SK-N-SH (cell line): Measurements from ENCODE around the gene SLCO6A1. TPM values are rescaled to one million over a fixed set of nuclear protein-coding genes. Genes with fewer than 3 reads are reported as not detected.

ENCODE experiments used
- CTCF ChIA-PET: fragments of 300-600, 350-600 bp; formaldehyde crosslinking; extraction: SDS; loops from one replicate; lab custom pipeline; 2021; lab: Yijun Ruan, JAX
- POLR2A ChIA-PET: fragments of 350-600 bp; sonication (Branson Sonifier 250); formaldehyde crosslinking; extraction: SDS; loops from one replicate; lab custom pipeline; 2020; ENCODE audit warnings: antibody characterized with exemption, inconsistent platforms; lab: Yijun Ruan, JAX
- DNase-seq: peaks from one replicate; pipeline ENCODE4 v3.0.0; 2012
- H2AFZ ChIP-seq: fragments of 200-600 bp; sonication (generic); 2 replicates; pipeline ENCODE4 v1.8.1; 2016; ENCODE audit warnings: antibody characterized with exemption, mild to moderate bottlenecking, low read depth
- H3F3A ChIP-seq: fragments of 200-600 bp; sonication (generic); replicated peaks from 2 replicates; pipeline ENCODE3; 2016; ENCODE audit warnings: antibody characterized with exemption, mild to moderate bottlenecking; ENCODE audit not compliant: insufficient read depth
- H3K27ac ChIP-seq, 2 experiments: fragments of 200-500 bp in 1 of 2; fragments of 200-600 bp in 1 of 2; sonication (Bioruptor generic) in 1 of 2; sonication (generic), shearing (Covaris generic) in 1 of 2; 2 replicates each; pipeline versions ENCODE4 v1.5.1 to v1.6.1; 2014 to 2016; ENCODE audit warnings: low read depth in 2 of 2, inconsistent platforms in 1 of 2, low read length in 1 of 2, mild to moderate bottlenecking in 1 of 2, mixed read lengths in 1 of 2
- H3K27me3 ChIP-seq: fragments of 200-600 bp; sonication (generic), shearing (Covaris generic); 2 replicates; pipeline ENCODE4 v1.6.1; 2016; ENCODE audit warnings: mixed run types; ENCODE audit not compliant: insufficient read depth
- H3K36me3 ChIP-seq, 2 experiments: fragments of 200-500 bp in 1 of 2; fragments of 200-600 bp in 1 of 2; sonication (Bioruptor generic) in 1 of 2; sonication (generic) in 1 of 2; replicated peaks in 1 of 2; 2 replicates each; pipeline versions ENCODE3 to v1.5.1; 2014 to 2016; ENCODE audit warnings: low read length in 1 of 2, mild to moderate bottlenecking in 1 of 2; ENCODE audit not compliant: insufficient read depth in 2 of 2, control insufficient read depth in 1 of 2
- H3K4me1 ChIP-seq, 2 experiments: fragments of 200-500 bp in 1 of 2; fragments of 200-600 bp in 1 of 2; sonication (Bioruptor generic) in 1 of 2; sonication (generic), shearing (Covaris generic) in 1 of 2; 2 replicates each; pipeline versions ENCODE4 v1.5.1 to v1.6.1; 2014 to 2016; ENCODE audit warnings: low read depth in 1 of 2, low read length in 1 of 2, mixed run types in 1 of 2; ENCODE audit not compliant: insufficient read depth in 2 of 2, control insufficient read depth in 1 of 2
- H3K4me2 ChIP-seq: fragments of 200-600 bp; sonication (generic), shearing (Covaris generic); 2 replicates; pipeline ENCODE4 v1.6.1; 2017; ENCODE audit warnings: mixed run types
- H3K4me3 ChIP-seq, 2 experiments: fragments of 200-500 bp in 1 of 2; fragments of 200-600 bp in 1 of 2; sonication (Bioruptor generic) in 1 of 2; sonication (generic), shearing (Covaris generic) in 1 of 2; 2 replicates each; pipeline versions ENCODE4 v1.5.1 to v1.8.1; 2014 to 2016; ENCODE audit warnings: low read depth in 2 of 2, inconsistent platforms in 1 of 2, low read length in 1 of 2, mild to moderate bottlenecking in 1 of 2, mixed read lengths in 1 of 2, moderate library complexity in 1 of 2
- H3K79me2 ChIP-seq: fragments of 200-600 bp; sonication (generic); 2 replicates; pipeline ENCODE4 v1.8.1; 2017; ENCODE audit warnings: mild to moderate bottlenecking; ENCODE audit not compliant: insufficient read depth
- H3K9ac ChIP-seq: fragments of 200-600 bp; sonication (generic); 2 replicates; pipeline ENCODE4 v1.6.1; 2017; ENCODE audit warnings: mixed run types
- H3K9me2 ChIP-seq: fragments of 200-600 bp; sonication (generic); 2 replicates; pipeline ENCODE4 v1.6.1; 2017; ENCODE audit warnings: mixed run types
- H3K9me3 ChIP-seq: fragments of 200-600 bp; sonication (generic); 2 replicates; pipeline ENCODE4 v1.6.1; 2017; ENCODE audit warnings: mixed run types, mild to moderate bottlenecking, moderate library complexity
- H4K20me1 ChIP-seq: fragments of 200-600 bp; sonication (generic); 2 replicates; pipeline ENCODE4 v1.6.1; 2017; ENCODE audit warnings: mild to moderate bottlenecking, mixed run types; ENCODE audit not compliant: insufficient read depth
- CHD2 ChIP-seq: fragments of 150-350 bp; IDR thresholded peaks from 2 replicates; pipeline ENCODE4 v1.6.1; 2018; ENCODE audit warnings: low read length; ENCODE audit not compliant: partially characterized antibody
- EP300 ChIP-seq, 2 experiments: IDR thresholded peaks; 2 replicates each; pipeline versions ENCODE4 v1.4.0 to v1.6.1; 2012; ENCODE audit warnings: borderline replicate concordance in 1 of 2, low read depth in 1 of 2, low read length in 1 of 2
- EZH2phosphoT487 ChIP-seq: fragments of 200-600 bp; sonication (generic); IDR thresholded peaks from 2 replicates; pipeline ENCODE4 v1.6.1; 2017; ENCODE audit warnings: low read depth, mixed run types, mild to moderate bottlenecking, antibody characterized with exemption, moderate library complexity, borderline replicate concordance
- FOXJ3 ChIP-seq: sonication (generic); formaldehyde crosslinking; IDR thresholded peaks from 2 replicates; pipeline ENCODE4 v1.5.1; 2020; ENCODE audit warnings: mild to moderate bottlenecking, missing genetic modification reagents
- FOXM1 ChIP-seq: IDR thresholded peaks from 2 replicates; pipeline ENCODE4 v1.4.0; 2012; ENCODE audit warnings: low read depth, mild to moderate bottlenecking
- GABPA ChIP-seq: IDR thresholded peaks from 2 replicates; pipeline ENCODE4 v1.4.0; 2012; ENCODE audit warnings: low read depth, mild to moderate bottlenecking
- MXI1 ChIP-seq: IDR thresholded peaks from 2 replicates; pipeline ENCODE4 v1.6.1; 2012; ENCODE audit warnings: mild to moderate bottlenecking, low read depth, low read length, improper control_type of control experiment
- NFIC ChIP-seq: IDR thresholded peaks from 2 replicates; pipeline ENCODE4 v1.4.0; 2012; ENCODE audit warnings: borderline replicate concordance
- NRF1 ChIP-seq: IDR thresholded peaks from 2 replicates; pipeline ENCODE4 v1.6.1; 2012; ENCODE audit warnings: low read depth, mild to moderate bottlenecking, low read length
- RAD21 ChIP-seq: IDR thresholded peaks from 2 replicates; pipeline ENCODE4 v1.6.1; 2012; ENCODE audit warnings: mild to moderate bottlenecking, low read length
- RCOR1 ChIP-seq: fragments of 150-350 bp; IDR thresholded peaks from 2 replicates; pipeline ENCODE4 v1.6.1; 2017; ENCODE audit warnings: antibody characterized with exemption, low read length
- RFX5 ChIP-seq: IDR thresholded peaks from 2 replicates; pipeline ENCODE4 v1.6.1; 2012; ENCODE audit warnings: mild to moderate bottlenecking, improper control_type of control experiment, low read length
- SMC3 ChIP-seq: IDR thresholded peaks from 2 replicates; pipeline ENCODE4 v1.6.1; 2012; ENCODE audit warnings: low read depth, low read length, improper control_type of control experiment
- TAF1 ChIP-seq: IDR thresholded peaks from 2 replicates; pipeline ENCODE4 v1.6.1; 2012; ENCODE audit warnings: low read depth, mild to moderate bottlenecking, low read length, moderate library complexity, borderline replicate concordance
- YY1 ChIP-seq: IDR thresholded peaks from 2 replicates; pipeline ENCODE4 v1.4.0; 2012; ENCODE audit warnings: low read depth, mild to moderate bottlenecking
- WGBS: methylation state at CpG from one replicate; pipeline ENCODE4 v1.1.6; 2017; ENCODE audit warnings: low lambda C conversion rate; 5-methylcytosine and 5-hydroxymethylcytosine counted together
- polyA plus RNA-seq, 3 experiments: library from polyadenylated mRNA; depleted of rRNA; stranded (reverse); fragments of >200 nt; gene quantifications; 2 replicates each; pipeline ENCODE4 v1.2.3, GENCODE V29; 2012
- TF ChIP-seq, protein P1 (sequence below): IDR thresholded peaks from 2 replicates; pipeline ENCODE4 v1.4.0; 2012; ENCODE audit warnings: low read depth, borderline replicate concordance
- TF ChIP-seq, protein P2 (sequence below): IDR thresholded peaks from 2 replicates; pipeline ENCODE4 v1.6.1; 2012; ENCODE audit warnings: mild to moderate bottlenecking, low read depth, low read length, moderate library complexity
- TF ChIP-seq, protein P3 (sequence below): IDR thresholded peaks from 2 replicates; pipeline ENCODE4 v1.4.0; 2012; ENCODE audit warnings: low read depth

The SLCO6A1 gene, protein sequence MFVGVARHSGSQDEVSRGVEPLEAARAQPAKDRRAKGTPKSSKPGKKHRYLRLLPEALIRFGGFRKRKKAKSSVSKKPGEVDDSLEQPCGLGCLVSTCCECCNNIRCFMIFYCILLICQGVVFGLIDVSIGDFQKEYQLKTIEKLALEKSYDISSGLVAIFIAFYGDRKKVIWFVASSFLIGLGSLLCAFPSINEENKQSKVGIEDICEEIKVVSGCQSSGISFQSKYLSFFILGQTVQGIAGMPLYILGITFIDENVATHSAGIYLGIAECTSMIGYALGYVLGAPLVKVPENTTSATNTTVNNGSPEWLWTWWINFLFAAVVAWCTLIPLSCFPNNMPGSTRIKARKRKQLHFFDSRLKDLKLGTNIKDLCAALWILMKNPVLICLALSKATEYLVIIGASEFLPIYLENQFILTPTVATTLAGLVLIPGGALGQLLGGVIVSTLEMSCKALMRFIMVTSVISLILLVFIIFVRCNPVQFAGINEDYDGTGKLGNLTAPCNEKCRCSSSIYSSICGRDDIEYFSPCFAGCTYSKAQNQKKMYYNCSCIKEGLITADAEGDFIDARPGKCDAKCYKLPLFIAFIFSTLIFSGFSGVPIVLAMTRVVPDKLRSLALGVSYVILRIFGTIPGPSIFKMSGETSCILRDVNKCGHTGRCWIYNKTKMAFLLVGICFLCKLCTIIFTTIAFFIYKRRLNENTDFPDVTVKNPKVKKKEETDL
- not detected in 2 replicates for polyA plus RNA-seq (2012; rRNA removed)
- polyA plus RNA-seq (2012; cell fraction: cytosol; rRNA removed): not detected in 2 replicates
- polyA plus RNA-seq (2012; cell fraction: nucleus; rRNA removed): not detected in 2 replicates

DNA sequence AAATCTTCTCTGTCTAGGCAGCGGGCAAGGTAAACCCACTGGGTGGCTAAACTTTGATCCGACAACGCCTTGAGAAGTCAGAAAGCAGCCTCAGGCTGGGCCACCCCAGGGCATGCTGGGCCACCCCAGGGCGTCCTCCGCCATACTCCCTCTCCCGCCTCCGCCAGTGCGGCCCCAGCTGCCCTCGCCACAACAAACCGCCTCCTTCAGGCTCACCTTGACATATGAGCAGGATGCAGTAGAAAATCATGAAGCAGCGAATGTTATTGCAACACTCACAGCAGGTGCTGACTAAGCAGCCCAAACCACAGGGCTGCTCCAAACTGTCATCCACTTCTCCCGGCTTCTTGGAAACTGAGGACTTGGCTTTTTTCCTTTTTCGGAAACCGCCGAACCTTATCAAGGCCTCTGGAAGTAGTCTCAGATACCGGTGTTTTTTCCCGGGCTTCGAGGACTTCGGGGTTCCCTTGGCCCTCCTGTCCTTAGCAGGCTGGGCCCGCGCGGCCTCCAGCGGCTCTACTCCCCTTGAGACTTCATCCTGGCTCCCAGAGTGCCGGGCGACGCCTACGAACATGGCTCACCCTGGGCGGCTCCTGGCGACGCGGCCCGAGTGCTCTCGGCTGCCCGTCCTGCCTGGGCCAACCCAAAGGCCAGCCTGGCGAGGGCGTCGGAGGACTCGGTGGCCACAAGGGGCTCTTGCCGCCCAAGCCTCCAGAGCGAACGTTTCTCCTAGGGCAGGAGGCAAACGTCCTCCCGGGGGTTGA is at the start of gene SLCO6A1:
TSS of gene SLCO6A1 (minus strand) at position 731 of the 764 bp plus-strand sequence. CDS start at position 574, 157 bp downstream.
- H3K9me2 ChIP-seq: no peaks in the 10 kb centered on the region
- no peaks in the 10 kb centered on the region for H4K20me1 ChIP-seq
- ChIA-PET CTCF (interaction anchor here (1.3 to 1.6 kb wide), 2 partner anchors 8 to 13 kb away, joined by 4 read pairs; no protein-coding TSS in a partner anchor), POLR2A (no interaction called here)
- no peak within 1 kb of the TSS for H3K9ac ChIP-seq
- H3K9me3 ChIP-seq: no peaks in the 10 kb centered on the region
- no peaks in the 10 kb centered on the region for H3K4me1 ChIP-seq
- WGBS: 82% methylated on average over 35 of the region's 43 CpGs
- H3F3A ChIP-seq: no peaks in the 10 kb centered on the region
- no peak for DNase-seq
- H3K4me3 ChIP-seq: no peak within 1 kb of the TSS
- H3K27me3 ChIP-seq: no peaks in the 10 kb centered on the region; the same call in 1 of the 2 replicates
- no peaks in the 10 kb centered on the region; the same call in 1 of the 2 replicates for H3K79me2 ChIP-seq
- H3K36me3 ChIP-seq: no peaks in the 10 kb centered on the region
- no peak within 1 kb of the TSS for H3K27ac ChIP-seq
- no peak within 1 kb of the TSS for H3K4me2 ChIP-seq
- TF ChIP-seq SMC3 (no peak), RAD21 (no peak), EZH2phosphoT487 (no peak), YY1 (no peak), NFIC (no peak), FOXM1 (no peak), EP300 (IDR thresholded peaks at IDR 0.05; ENCODE audit: borderline replicate concordance in 1 of 2, low read depth in 1 of 2, low read length in 1 of 2) (no peak)
- TF ChIP-seq, protein P1, sequence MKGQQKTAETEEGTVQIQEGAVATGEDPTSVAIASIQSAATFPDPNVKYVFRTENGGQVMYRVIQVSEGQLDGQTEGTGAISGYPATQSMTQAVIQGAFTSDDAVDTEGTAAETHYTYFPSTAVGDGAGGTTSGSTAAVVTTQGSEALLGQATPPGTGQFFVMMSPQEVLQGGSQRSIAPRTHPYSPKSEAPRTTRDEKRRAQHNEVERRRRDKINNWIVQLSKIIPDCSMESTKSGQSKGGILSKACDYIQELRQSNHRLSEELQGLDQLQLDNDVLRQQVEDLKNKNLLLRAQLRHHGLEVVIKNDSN: no peak
- H2AFZ ChIP-seq: no peak within 1 kb of the TSS

DNA sequence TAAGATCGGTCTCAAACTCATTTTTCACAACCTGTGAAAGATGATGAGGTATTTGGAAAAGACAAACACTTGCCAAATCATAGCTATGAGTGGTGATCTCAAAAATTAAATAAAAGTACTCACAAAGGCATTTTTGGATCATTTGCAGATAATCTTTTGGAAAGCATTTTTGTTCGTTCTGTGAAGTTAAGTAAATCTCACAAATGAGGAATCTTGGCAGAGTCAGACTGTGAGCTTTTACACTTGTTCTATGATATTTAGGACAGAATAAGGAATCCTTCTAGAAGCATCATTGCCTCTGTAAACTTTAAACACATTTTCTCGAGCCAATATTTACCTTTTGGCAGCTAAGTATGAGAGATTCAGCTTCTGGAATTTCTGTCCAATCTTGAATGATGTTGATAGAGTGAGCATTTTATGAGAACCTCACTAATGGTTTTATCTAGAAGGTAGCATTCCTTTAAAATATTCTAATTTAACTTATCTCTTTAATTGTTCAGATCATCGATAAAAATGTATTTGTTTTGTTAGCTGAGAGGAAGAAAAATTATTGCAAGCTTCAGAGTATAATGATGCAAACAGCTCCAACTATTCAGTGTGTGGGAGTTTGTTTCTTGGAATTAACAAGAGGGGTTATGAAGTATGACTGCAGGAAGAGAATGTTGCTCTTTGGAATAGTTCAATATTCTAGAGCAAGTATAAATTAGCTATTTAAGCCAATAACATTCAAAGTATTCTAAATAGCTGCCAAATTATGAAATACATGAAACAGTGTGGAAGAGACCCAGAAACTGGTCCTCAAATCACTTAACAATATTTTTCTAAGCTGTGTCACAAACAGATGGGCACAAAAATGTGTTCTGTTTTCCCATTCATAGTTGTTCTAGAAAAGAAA is 48.6 kb upstream of the SLCO6A1 start:
- Histone ChIP-seq H4K20me1 (no peaks in the 10 kb centered on the region), H2AFZ (no peak overlapping the region), H3K4me2 (no peak overlapping the region), H3K79me2 (no peaks in the 10 kb centered on the region), H3K9ac (no peak overlapping the region), H3K9me3 (no peaks in the 10 kb centered on the region), H3K9me2 (no peaks in the 10 kb centered on the region), H3K36me3 (no peaks in the 10 kb centered on the region), H3F3A (no peaks in the 10 kb centered on the region), H3K27ac (no peak overlapping the region), H3K4me1 (no peaks in the 10 kb centered on the region), H3K4me3 (no peak overlapping the region), H3K27me3 (no peaks in the 10 kb centered on the region)
- ChIA-PET CTCF (interaction anchor here (0.7 to 2.2 kb wide), 5 partner anchors 11 to 677 kb away, joined by 3 to 7 read pairs (median 4); no protein-coding TSS in a partner anchor), POLR2A (no interaction called here)
- WGBS: 43% methylated on average over 4 of the region's 4 CpGs
- no peak for DNase-seq
- TF ChIP-seq RFX5 (no peak), NRF1 (no peak), CHD2 (no peak), TAF1 (no peak), EP300 (IDR thresholded peaks at IDR 0.05; ENCODE audit: borderline replicate concordance in 1 of 2, low read depth in 1 of 2, low read length in 1 of 2) (no peak), RCOR1 (no peak), FOXJ3 (CRISPR knock-in tag) (no peak), GABPA (no peak), MXI1 (no peak)
- TF ChIP-seq, protein P2, sequence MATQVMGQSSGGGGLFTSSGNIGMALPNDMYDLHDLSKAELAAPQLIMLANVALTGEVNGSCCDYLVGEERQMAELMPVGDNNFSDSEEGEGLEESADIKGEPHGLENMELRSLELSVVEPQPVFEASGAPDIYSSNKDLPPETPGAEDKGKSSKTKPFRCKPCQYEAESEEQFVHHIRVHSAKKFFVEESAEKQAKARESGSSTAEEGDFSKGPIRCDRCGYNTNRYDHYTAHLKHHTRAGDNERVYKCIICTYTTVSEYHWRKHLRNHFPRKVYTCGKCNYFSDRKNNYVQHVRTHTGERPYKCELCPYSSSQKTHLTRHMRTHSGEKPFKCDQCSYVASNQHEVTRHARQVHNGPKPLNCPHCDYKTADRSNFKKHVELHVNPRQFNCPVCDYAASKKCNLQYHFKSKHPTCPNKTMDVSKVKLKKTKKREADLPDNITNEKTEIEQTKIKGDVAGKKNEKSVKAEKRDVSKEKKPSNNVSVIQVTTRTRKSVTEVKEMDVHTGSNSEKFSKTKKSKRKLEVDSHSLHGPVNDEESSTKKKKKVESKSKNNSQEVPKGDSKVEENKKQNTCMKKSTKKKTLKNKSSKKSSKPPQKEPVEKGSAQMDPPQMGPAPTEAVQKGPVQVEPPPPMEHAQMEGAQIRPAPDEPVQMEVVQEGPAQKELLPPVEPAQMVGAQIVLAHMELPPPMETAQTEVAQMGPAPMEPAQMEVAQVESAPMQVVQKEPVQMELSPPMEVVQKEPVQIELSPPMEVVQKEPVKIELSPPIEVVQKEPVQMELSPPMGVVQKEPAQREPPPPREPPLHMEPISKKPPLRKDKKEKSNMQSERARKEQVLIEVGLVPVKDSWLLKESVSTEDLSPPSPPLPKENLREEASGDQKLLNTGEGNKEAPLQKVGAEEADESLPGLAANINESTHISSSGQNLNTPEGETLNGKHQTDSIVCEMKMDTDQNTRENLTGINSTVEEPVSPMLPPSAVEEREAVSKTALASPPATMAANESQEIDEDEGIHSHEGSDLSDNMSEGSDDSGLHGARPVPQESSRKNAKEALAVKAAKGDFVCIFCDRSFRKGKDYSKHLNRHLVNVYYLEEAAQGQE: no peak
- TF ChIP-seq, protein P3, sequence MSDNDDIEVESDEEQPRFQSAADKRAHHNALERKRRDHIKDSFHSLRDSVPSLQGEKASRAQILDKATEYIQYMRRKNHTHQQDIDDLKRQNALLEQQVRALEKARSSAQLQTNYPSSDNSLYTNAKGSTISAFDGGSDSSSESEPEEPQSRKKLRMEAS: no peak
